Lower leg skin (tissue), 4 donors: ENCODE measurements around the gene TMEM198. TPM values are rescaled to one million over a fixed set of nuclear protein-coding genes. Genes with fewer than 3 reads are reported as not detected.
A peak's percentile ranks its signal among the peaks of the same experiment; 100 is the strongest.

Experiments used
- DNase-seq, 2 donors: peaks; one replicate each; pipeline ENCODE4 v3.0.0-alpha.2; 2019; ENCODE audit warnings: low spot score in 2 of 2
- H3K4me3 ChIP-seq: fragments of 200-600 bp; sonication (generic); 2 replicates; pipeline ENCODE4 v1.5.1; 2017; ENCODE audit warnings: mild to moderate bottlenecking, low read depth; ENCODE audit not compliant: poor library complexity, severe bottlenecking
- POLR2A ChIP-seq, 2 donors: fragments of 450-650 bp; IDR thresholded peaks; one replicate each; pipeline ENCODE4 v1.6.1; 2016 to 2017; ENCODE audit warnings: antibody characterized with exemption in 2 of 2, mild to moderate bottlenecking in 1 of 2, moderate library complexity in 1 of 2
- WGBS, 2 donors: methylation state at CpG; one replicate each; pipeline ENCODE4 v1.1.5; 2018; 5-methylcytosine and 5-hydroxymethylcytosine counted together
- intact Hi-C: fragments of 100-400 bp; cut with DNase I; formaldehyde crosslinking; loops from one replicate; pipeline ENCODE4 v1.15.0; 2023; ENCODE audit warnings: low total_unique reads
- total RNA-seq, 4 donors: library from RNA; depleted of rRNA; stranded (reverse); fragments of >200 nt; gene quantifications; one replicate each; pipeline ENCODE4 v1.1.0, GENCODE V29; 2016
- TF ChIP-seq, protein P1 (sequence below), 3 donors: fragments of 450-650 bp; IDR thresholded peaks; one replicate each; pipeline ENCODE4 v1.5.1; 2016; ENCODE audit warnings: antibody characterized with exemption in 3 of 3, mild to moderate bottlenecking in 3 of 3, moderate library complexity in 2 of 3

TMEM198 gene, protein sequence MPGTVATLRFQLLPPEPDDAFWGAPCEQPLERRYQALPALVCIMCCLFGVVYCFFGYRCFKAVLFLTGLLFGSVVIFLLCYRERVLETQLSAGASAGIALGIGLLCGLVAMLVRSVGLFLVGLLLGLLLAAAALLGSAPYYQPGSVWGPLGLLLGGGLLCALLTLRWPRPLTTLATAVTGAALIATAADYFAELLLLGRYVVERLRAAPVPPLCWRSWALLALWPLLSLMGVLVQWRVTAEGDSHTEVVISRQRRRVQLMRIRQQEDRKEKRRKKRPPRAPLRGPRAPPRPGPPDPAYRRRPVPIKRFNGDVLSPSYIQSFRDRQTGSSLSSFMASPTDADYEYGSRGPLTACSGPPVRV
- total RNA-seq: 1 to 10 TPM in 2 of 4 donors, under 1 TPM in 2; 0.17 to 2.1 (median 1.0) TPM

DNA sequence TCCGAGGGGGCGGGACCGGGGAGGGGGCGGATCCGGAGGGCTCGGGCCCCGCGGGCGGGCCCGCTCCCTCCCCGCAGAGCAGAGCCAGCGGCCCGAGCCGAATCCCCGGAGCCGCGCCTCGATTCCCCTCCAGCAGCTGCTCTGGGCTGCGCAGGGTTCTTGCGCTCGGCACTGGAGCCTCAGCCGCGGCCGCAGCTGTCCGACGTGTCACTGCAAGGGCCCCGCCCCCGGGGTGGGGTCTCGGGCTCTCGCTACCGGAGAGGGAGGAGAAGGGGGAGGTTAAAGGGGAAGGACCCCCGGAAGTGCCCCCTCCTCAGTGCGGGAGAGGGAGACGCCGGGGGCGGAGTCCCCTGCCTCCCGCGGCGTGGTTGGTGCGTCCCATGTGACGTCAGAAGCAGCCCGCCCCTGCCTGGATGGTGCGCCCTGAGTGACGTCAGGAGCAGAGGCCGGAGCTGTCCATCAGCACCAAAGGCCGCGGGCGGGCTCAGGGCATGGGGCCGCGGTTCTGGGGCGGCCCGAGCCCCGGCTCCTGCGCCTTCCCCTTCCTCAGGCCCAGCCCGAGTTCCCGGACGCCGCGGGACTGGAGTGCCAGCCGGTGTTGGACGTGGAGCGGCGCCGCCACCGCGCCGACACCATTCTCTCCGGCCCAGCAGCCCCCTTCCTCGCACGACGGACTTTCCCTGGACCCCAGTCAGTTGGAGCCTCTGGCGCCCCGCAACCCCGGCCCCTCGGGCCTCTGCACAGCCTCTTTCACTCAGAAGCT is at the start of gene TMEM198, which contains the start of gene CHPF:
TSS of gene TMEM198 (plus strand) at position 433 of the 763 bp plus-strand sequence. CDS start 700 bp downstream, outside the sequence.
TSS of gene CHPF (minus strand) at position 214 of the 763 bp plus-strand sequence. CDS start 271 bp downstream, outside the sequence.
- TF ChIP-seq, protein P1, sequence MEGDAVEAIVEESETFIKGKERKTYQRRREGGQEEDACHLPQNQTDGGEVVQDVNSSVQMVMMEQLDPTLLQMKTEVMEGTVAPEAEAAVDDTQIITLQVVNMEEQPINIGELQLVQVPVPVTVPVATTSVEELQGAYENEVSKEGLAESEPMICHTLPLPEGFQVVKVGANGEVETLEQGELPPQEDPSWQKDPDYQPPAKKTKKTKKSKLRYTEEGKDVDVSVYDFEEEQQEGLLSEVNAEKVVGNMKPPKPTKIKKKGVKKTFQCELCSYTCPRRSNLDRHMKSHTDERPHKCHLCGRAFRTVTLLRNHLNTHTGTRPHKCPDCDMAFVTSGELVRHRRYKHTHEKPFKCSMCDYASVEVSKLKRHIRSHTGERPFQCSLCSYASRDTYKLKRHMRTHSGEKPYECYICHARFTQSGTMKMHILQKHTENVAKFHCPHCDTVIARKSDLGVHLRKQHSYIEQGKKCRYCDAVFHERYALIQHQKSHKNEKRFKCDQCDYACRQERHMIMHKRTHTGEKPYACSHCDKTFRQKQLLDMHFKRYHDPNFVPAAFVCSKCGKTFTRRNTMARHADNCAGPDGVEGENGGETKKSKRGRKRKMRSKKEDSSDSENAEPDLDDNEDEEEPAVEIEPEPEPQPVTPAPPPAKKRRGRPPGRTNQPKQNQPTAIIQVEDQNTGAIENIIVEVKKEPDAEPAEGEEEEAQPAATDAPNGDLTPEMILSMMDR (IDR thresholded peaks at IDR 0.05): no peak
- no peak for TF ChIP-seq POLR2A (IDR thresholded peaks at IDR 0.05)
- peak; percentile 98 to 100 for DNase-seq
- 1% methylated on average over 18 to 60 of the region's 75 CpGs for WGBS, 2 donors
- intact Hi-C loops: loop anchor here (5.0 kb wide), 1 partner anchor 144 kb away; no protein-coding TSS in a partner anchor
- peak within 1 kb of the TSS; percentile 41 for H3K4me3 ChIP-seq

DNA sequence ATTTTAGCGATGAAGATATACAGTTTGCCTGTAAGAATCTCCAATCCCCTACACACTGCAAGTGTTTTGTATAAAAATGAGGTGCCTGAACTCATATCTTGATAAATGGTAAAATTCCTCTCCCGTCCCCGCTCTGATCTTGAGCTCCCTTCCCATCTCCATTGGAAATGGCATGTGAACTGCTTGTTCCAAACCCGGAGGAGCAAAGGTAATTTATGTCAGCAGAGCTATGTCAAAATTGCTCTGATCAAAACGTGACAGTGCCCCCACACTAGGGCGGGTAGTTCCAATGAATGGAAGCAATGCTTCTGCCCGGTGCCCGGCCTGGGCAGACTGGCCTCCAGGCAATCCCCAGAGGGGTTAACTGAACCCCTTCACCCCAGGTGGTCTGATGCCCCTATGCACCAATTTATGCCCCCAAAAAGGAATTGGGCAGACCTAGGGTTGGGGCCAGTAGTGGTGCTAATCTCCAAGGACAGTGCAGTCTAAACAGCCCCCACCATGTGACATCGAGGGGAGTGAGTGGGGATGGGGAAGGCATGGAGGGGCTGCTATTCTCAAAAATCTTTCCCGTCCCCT is 48.8 kb upstream of the TMEM198 start:
- intact Hi-C loops: no loop called here
- whole genome bisulfite sequencing, 2 donors: 22 to 25% methylated on average over 10 of the region's 10 CpGs
- DNase-seq: no peak
- H3K4me3 ChIP-seq: no peak overlapping the region
- TF ChIP-seq, protein P1 (IDR thresholded peaks at IDR 0.05): no peak
- TF ChIP-seq POLR2A (IDR thresholded peaks at IDR 0.05): no peak

DNA sequence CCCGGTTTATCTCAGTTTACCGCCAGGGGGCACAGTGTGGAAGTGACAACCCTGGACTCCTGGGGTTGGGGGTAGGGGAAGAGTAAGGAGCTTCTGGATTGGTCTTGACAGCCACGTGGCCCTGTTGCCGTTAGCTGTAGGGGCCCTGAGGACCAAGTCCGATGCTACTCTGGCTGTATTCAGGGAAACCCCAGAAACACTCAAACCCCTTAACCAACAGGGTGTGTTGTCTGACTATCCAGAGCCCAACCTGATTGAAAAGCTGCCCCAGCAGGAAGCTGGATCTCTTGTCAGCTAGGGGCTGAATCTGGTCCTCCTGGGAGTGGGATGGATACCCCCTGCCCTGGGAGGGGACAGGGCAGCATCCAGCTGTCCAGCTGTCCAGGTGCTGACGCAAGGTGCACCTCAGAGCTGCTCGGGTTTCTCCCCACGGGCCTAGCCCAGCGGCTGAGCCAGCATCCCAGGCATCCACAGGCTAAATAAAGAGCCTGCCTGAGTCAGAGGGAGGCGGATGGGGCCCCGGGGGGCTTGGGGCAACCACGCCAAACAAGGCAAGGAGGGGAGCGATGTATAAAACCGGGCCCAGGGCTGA is 48.2 kb upstream of the TMEM198 start:
- no peak for DNase-seq
- WGBS, 2 donors: 16 to 19% methylated on average over 8 to 13 of the region's 14 CpGs

DNA sequence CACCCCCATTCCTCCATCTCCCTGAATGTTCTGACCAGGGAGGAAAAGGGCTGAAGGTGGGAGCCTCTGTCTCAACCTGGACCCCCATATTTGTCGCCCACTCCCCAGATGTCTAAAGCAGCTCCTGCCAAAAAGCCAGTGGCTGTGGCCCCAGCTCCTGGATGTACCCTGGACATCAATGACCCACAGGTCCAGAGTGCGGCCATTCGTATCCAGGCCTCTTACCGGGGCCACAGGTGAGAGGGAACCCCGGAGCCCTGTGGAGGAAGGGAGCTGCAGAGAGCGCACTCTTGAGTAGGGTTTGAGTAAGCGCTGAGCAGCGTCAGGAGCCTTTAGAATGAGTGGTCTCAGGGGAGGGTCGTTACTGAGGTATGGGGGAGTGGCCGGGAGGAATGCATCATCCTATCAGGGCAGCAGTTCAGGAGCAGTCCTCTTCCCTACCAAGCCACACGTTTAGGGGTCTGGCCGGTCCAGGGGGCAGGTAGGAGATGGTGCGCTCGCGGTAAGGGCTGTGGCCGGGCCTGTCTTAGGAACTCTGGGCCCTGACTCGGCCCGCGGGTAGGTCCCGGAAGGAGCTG is 47.5 kb upstream of the TMEM198 start:
- H3K4me3 ChIP-seq: no peak overlapping the region
- DNase-seq: no peak
- intact Hi-C loops: no loop called here
- TF ChIP-seq POLR2A (IDR thresholded peaks at IDR 0.05): no peak
- TF ChIP-seq, protein P1 (IDR thresholded peaks at IDR 0.05): no peak
- WGBS, 2 donors: 50 to 66% methylated on average over 9 to 17 of the region's 20 CpGs

More for the DNA sequence above, 48.2 kb upstream of the TMEM198 start:
- intact Hi-C loops: no loop called here
- TF ChIP-seq, protein P1 (IDR thresholded peaks at IDR 0.05): no peak
- TF ChIP-seq POLR2A (IDR thresholded peaks at IDR 0.05): no peak
- H3K4me3 ChIP-seq: no peak overlapping the region

DNA sequence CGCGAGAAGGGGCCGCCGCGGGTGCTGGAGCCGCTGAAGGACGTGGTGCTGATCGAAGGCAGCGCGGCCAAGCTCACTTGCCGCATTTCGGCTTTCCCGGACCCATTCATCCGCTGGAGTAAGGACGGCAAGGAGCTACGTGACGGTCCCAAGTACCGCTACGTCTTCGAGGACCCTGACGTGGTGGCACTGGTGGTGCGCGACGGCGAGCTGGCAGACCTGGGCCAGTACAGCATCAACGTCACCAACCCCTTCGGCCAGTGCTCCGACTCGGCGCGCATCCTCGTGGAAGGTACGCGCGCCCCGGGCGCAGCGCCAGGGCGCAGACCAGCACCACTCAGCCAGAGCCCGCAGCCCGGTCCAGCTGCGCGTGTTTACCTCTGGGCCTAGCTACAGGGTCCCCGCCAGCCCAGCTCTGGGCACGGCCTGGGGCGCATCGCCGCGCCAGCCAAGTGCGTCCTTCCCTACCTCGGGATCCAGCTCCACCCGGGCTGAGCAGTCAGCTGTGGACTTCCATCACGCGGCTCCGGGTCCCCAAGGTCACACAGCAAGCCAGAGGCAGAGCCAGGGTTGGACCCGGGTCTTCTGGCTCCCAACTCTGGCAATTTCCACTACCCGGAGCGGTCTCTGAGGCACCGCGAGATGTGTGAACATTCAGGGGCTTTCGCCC is 46.9 kb upstream of the TMEM198 start:
- no peak for TF ChIP-seq POLR2A (IDR thresholded peaks at IDR 0.05)
- TF ChIP-seq, protein P1 (IDR thresholded peaks at IDR 0.05): no peak
- H3K4me3 ChIP-seq: peak overlapping the region; percentile 54
- 17 to 34% methylated on average over 23 to 52 of the region's 61 CpGs for WGBS, 2 donors
- DNase-seq: peak in 1 of 2 donors; percentile 89
- intact Hi-C loops: no loop called here
